ENCODE data around the gene SYT5. TPM values are rescaled to one million over a fixed set of nuclear protein-coding genes. Genes with fewer than 3 reads are reported as not detected.
"Not testable (repeated sequence)": the region's sequence is repeated elsewhere in the genome, so short reads cannot be mapped to it uniquely, and the experiment has no call there.

SYT5 gene
- total RNA-seq, 1 experiment from 2014 or later = 4.5 TPM

GRCh38 chr19:55156202-55157063 is 23.7 kb downstream of the SYT5 start:
- Mint-ChIP-seq H3K27ac (peak overlapping the region; percentile 93 to 94 (median 94); a peak in 6 of 7 replicates), H3K4me3 (peak overlapping the region; percentile 81 to 95), H3K36me3 (ENCODE audit: insufficient read depth in 1 of 3, low read depth in 3 of 3) (peaks cover 23 to 32% (median 28%) of the 10 kb centered on the region in 3 experiments), H3K9me3 (no peaks in the 10 kb centered on the region; a peak in 2 of 5 replicates), H3K4me1 (peaks cover 18 to 27% of the 10 kb centered on the region in 2 experiments), H3K27me3 (ENCODE audit: low read depth) (peaks cover 19% of the 10 kb centered on the region)
- no peak overlapping the region for H2AK5ac ChIP-seq (ENCODE audit: insufficient read length, low read length)
- peaks cover 13% of the 10 kb centered on the region for H3K23me2 ChIP-seq (ENCODE audit: insufficient read length, low read depth, low read length, poor library complexity, severe bottlenecking)
- no peaks in the 10 kb centered on the region for H4K20me1 ChIP-seq (ENCODE audit: control insufficient read depth, insufficient read depth, insufficient read length)
- DNase-seq = peak; percentile 99
- no peak overlapping the region for H4K5ac ChIP-seq (ENCODE audit: insufficient read length, low read depth, low read length)
- no peaks in the 10 kb centered on the region for H3K27me3 ChIP-seq (ENCODE audit: insufficient read depth, low read length)
- no peak overlapping the region for H3K27ac ChIP-seq (ENCODE audit: insufficient read length, low read depth, low read length)
- no peak overlapping the region for H2BK5ac ChIP-seq (ENCODE audit: insufficient read length, low read length)
- no peak overlapping the region for H3K23ac ChIP-seq (ENCODE audit: insufficient read length, low read depth, low read length)
- H2BK20ac ChIP-seq (ENCODE audit: low read depth, low read length, poor library complexity, severe bottlenecking) = no peak overlapping the region
- no peak overlapping the region for H3K56ac ChIP-seq (ENCODE audit: insufficient read length, low read depth, low read length)
- H2BK15ac ChIP-seq (ENCODE audit: low read depth, low read length) = no peak overlapping the region
- H2BK120ac ChIP-seq (ENCODE audit: low read depth, low read length, poor library complexity, severe bottlenecking) = no peak overlapping the region
- no CpG with 5 or more reads among the region's 52 CpGs for WGBS (ENCODE audit: extremely low coverage, insufficient read length, low lambda C conversion rate)
- H3K18ac ChIP-seq (ENCODE audit: insufficient read length, low read depth, low read length) = no peak overlapping the region
- no peak overlapping the region for H3T11ph ChIP-seq (ENCODE audit: low read length)
- no peak for TF ChIP-seq CTCF (conservative IDR thresholded peaks at IDR 0.05)
- no peak overlapping the region for H2AFZ ChIP-seq (ENCODE audit: low read length)
- H3K4me2 ChIP-seq (ENCODE audit: insufficient read depth, insufficient read length, low read length) = peak overlapping the region; percentile 89
- H3K9me3 ChIP-seq (ENCODE audit: control insufficient read depth, low read depth, low read length) = no peaks in the 10 kb centered on the region
- no peaks in the 10 kb centered on the region for H3K79me1 ChIP-seq (ENCODE audit: insufficient read depth, low read depth, low read length, poor library complexity, severe bottlenecking)
- no peak overlapping the region for H4K8ac ChIP-seq (replicated peaks; ENCODE audit: insufficient read length, low read depth, low read length)
- peak overlapping the region; percentile 37 for H3K9ac ChIP-seq (ENCODE audit: extremely low read depth, insufficient read length, low read length)
- H4K91ac ChIP-seq (ENCODE audit: insufficient read length, low read depth, low read length) = no peak overlapping the region
- H2BK12ac ChIP-seq (ENCODE audit: insufficient read length, low read depth, low read length) = no peak overlapping the region
- no peaks in the 10 kb centered on the region; the same call in 1 of the 2 replicates for H3K4me1 ChIP-seq (ENCODE audit: insufficient read depth, low read length)
- H3K79me2 ChIP-seq (ENCODE audit: insufficient read depth, low read length) = no peaks in the 10 kb centered on the region
- H3K4ac ChIP-seq (ENCODE audit: low read depth, low read length) = no peak overlapping the region
- peak overlapping the region; percentile 65 for H3K14ac ChIP-seq (ENCODE audit: insufficient read depth, low read length)

GRCh38 chr19:55155784-55156183 is 24.3 kb downstream of the SYT5 start:
- H2BK20ac ChIP-seq (ENCODE audit: low read depth, low read length, poor library complexity, severe bottlenecking); H3K18ac ChIP-seq (ENCODE audit: insufficient read length, low read depth, low read length); H3K23ac ChIP-seq (ENCODE audit: insufficient read length, low read depth, low read length); H3K79me1 ChIP-seq (ENCODE audit: insufficient read depth, low read depth, low read length, poor library complexity, severe bottlenecking); H3K4ac ChIP-seq (ENCODE audit: low read depth, low read length); H2AFZ ChIP-seq (ENCODE audit: low read length); H3K9me3 ChIP-seq (ENCODE audit: control insufficient read depth, low read depth, low read length); H4K5ac ChIP-seq (ENCODE audit: insufficient read length, low read depth, low read length); H4K20me1 ChIP-seq (ENCODE audit: control insufficient read depth, insufficient read depth, insufficient read length); H3K27ac ChIP-seq (ENCODE audit: insufficient read length, low read depth, low read length); H3K9me3 Mint-ChIP-seq; H3K27me3 ChIP-seq (ENCODE audit: insufficient read depth, low read length); H2BK5ac ChIP-seq (ENCODE audit: insufficient read length, low read length); H4K8ac ChIP-seq (replicated peaks; ENCODE audit: insufficient read length, low read depth, low read length); H2AK5ac ChIP-seq (ENCODE audit: insufficient read length, low read length); H2BK12ac ChIP-seq (ENCODE audit: insufficient read length, low read depth, low read length); H3K56ac ChIP-seq (ENCODE audit: insufficient read length, low read depth, low read length); H3K23me2 ChIP-seq (ENCODE audit: insufficient read length, low read depth, low read length, poor library complexity, severe bottlenecking); H4K91ac ChIP-seq (ENCODE audit: insufficient read length, low read depth, low read length); H3T11ph ChIP-seq (ENCODE audit: low read length); H3K27ac Mint-ChIP-seq; H3K4me1 ChIP-seq (ENCODE audit: insufficient read depth, low read length); H3K79me2 ChIP-seq (ENCODE audit: insufficient read depth, low read length); H2BK15ac ChIP-seq (ENCODE audit: low read depth, low read length); DNase-seq; H2BK120ac ChIP-seq (ENCODE audit: low read depth, low read length, poor library complexity, severe bottlenecking): not testable (repeated sequence)
- no CpG with 5 or more reads among the region's 5 CpGs for WGBS (ENCODE audit: extremely low coverage, insufficient read length, low lambda C conversion rate)
- Histone ChIP-seq H3K4me2 (ENCODE audit: insufficient read depth, insufficient read length, low read length) (peak overlapping the region; percentile 89), H3K14ac (ENCODE audit: insufficient read depth, low read length) (peak overlapping the region; percentile 65; the same call in 1 of the 2 replicates), H3K9ac (ENCODE audit: extremely low read depth, insufficient read length, low read length) (peak overlapping the region; percentile 56)
- peaks cover 14% of the 10 kb centered on the region for H3K27me3 Mint-ChIP-seq (ENCODE audit: low read depth)
- H3K4me1 Mint-ChIP-seq = peaks cover 18 to 24% of the 10 kb centered on the region in 2 experiments
- peak overlapping the region; percentile 81 to 95 for H3K4me3 Mint-ChIP-seq
- H3K36me3 Mint-ChIP-seq (ENCODE audit: insufficient read depth in 1 of 3, low read depth in 3 of 3) = peaks cover 25 to 39% (median 34%) of the 10 kb centered on the region in 3 experiments

All from H9 (cell line).